Breast epithelium (tissue), 4 donors: Measurements from ENCODE around the gene NRXN2. TPM values are rescaled to one million over a fixed set of nuclear protein-coding genes. Genes with fewer than 3 reads are reported as not detected.
A peak's percentile ranks its signal among the peaks of the same experiment; 100 is the strongest.

ENCODE experiments used
- DNase-seq, 2 donors: peaks; one replicate each; pipeline ENCODE4 v3.0.0-alpha.2; 2019; ENCODE audit warnings: low spot score in 2 of 2
- H3K27ac ChIP-seq, 2 donors: fragments of 200-600 bp; sonication (generic) in 1 of 2; one replicate each; pipeline ENCODE4 v1.5.1; 2016 to 2019; ENCODE audit warnings: mild to moderate bottlenecking in 1 of 2
- H3K27me3 ChIP-seq, 2 donors: fragments of 200-600 bp; sonication (generic) in 1 of 2; one replicate each; pipeline versions ENCODE4 v1.5.1 to v1.6.0; 2017 to 2019; ENCODE audit warnings: control low read depth in 1 of 2, mild to moderate bottlenecking in 1 of 2
- H3K36me3 ChIP-seq: fragments of 200-600 bp; one replicate; pipeline ENCODE4 v1.5.1; 2019
- H3K4me1 ChIP-seq, 2 donors: fragments of 200-600 bp; sonication (generic); one replicate each; pipeline ENCODE4 v1.5.1; 2016 to 2019; ENCODE audit warnings: control low read depth in 1 of 2
- H3K4me3 ChIP-seq, 3 donors: fragments of 200-600 bp; sonication (generic); 1 replicate in 2 of 3; 2 replicates in 1 of 3; pipeline ENCODE4 v1.5.1; 2016 to 2019; ENCODE audit warnings: mild to moderate bottlenecking in 3 of 3, moderate library complexity in 2 of 3
- H3K9me3 ChIP-seq, 2 donors: fragments of 200-600 bp; sonication (generic) in 1 of 2; one replicate each; pipeline ENCODE4 v1.5.1; 2016 to 2019; ENCODE audit warnings: control low read depth in 1 of 2
- POLR2A ChIP-seq: fragments of 450-650 bp; IDR thresholded peaks from one replicate; pipeline ENCODE4 v1.6.1; 2016; ENCODE audit warnings: antibody characterized with exemption, mild to moderate bottlenecking, moderate library complexity
- POLR2AphosphoS5 ChIP-seq, 3 donors: sonication (generic); formaldehyde crosslinking; IDR thresholded peaks; one replicate each; pipeline ENCODE4 v1.6.1; 2017; ENCODE audit warnings: antibody characterized with exemption in 3 of 3
- intact Hi-C: fragments of 100-400 bp; cut with DNase I; formaldehyde crosslinking; loops from one replicate; pipeline ENCODE4 v1.15.1; 2023; ENCODE audit warnings: low total_unique reads
- total RNA-seq, 3 donors: library from RNA; depleted of rRNA; stranded (reverse); fragments of >200 nt; gene quantifications; one replicate each; pipeline ENCODE4 v1.1.0, GENCODE V29; 2016
- TF ChIP-seq, protein P1 (sequence below), 3 donors: fragments of 450-650 bp; IDR thresholded peaks; one replicate each; pipeline ENCODE4 v1.5.1; 2016 to 2017; ENCODE audit warnings: antibody characterized with exemption in 3 of 3, mild to moderate bottlenecking in 3 of 3, moderate library complexity in 3 of 3

The NRXN2 gene
- total RNA-seq, 3 donors from 2014 or later: 1.8 to 4.3 (median 3.5) TPM

DNA sequence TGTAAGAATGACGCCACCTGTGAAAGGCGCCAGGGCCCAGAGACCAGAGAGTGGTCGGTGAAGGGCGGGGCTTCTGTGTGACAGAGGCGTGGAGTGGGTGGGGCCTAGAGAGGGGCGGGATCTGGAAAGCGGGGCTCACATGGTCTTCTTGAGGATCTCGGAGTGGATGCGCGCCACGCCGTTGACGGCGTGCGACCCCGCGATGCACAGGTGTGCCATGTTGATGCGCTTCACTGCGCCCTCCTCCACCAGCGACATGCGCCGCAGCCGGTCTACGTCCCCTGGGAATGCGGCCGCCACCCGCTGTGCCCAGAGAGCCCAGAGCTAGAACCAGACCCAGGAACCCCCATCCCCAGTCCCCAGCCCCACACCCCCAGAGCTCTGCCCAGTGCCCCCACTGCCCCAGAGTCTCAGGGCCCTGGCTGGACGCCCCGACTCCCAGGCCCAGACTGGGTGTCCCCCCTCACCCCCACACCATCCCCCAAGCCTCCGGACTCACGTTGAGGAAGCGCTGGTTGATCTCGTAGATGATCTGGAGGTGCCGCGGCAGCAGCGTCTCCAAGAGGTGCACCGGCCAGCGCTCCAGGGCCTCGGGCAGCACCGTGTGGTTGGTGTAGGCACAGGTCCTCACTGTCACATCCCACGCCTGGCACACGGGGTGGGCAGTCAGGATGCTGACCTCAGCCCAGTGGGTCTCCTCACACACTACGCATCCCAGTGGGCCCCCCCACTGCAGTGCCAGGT lies 30.6 kb upstream of the NRXN2 start:
- no peak for DNase-seq
- no peak overlapping the region for H3K27ac ChIP-seq

DNA sequence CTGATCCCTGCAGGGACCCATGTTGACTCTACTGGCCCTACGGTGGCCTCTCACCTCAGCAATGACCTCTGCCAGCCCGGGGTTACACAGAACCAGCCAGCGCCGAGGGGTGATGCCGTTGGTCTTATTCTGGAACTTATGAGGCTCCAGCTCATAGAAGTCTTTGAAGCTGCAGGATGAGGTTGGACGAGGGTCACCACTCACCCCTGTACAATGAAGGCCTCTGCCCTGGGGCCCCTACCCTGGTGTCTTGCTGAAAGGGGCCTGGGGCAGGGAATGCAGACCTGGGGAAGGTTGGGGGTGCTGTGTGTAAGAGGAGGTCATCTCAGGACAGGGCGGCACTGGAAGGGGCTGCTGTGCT lies 30.0 kb upstream of the NRXN2 start:
- intact Hi-C loops: no loop called here
- Histone ChIP-seq H3K27me3 (no peaks in the 10 kb centered on the region), H3K27ac (no peak overlapping the region), H3K9me3 (no peaks in the 10 kb centered on the region), H3K4me3 (no peak overlapping the region), H3K36me3 (no peaks in the 10 kb centered on the region), H3K4me1 (no peaks in the 10 kb centered on the region)
- TF ChIP-seq POLR2A (no peak), POLR2AphosphoS5 (IDR thresholded peaks at IDR 0.05) (no peak)
- TF ChIP-seq, protein P1, sequence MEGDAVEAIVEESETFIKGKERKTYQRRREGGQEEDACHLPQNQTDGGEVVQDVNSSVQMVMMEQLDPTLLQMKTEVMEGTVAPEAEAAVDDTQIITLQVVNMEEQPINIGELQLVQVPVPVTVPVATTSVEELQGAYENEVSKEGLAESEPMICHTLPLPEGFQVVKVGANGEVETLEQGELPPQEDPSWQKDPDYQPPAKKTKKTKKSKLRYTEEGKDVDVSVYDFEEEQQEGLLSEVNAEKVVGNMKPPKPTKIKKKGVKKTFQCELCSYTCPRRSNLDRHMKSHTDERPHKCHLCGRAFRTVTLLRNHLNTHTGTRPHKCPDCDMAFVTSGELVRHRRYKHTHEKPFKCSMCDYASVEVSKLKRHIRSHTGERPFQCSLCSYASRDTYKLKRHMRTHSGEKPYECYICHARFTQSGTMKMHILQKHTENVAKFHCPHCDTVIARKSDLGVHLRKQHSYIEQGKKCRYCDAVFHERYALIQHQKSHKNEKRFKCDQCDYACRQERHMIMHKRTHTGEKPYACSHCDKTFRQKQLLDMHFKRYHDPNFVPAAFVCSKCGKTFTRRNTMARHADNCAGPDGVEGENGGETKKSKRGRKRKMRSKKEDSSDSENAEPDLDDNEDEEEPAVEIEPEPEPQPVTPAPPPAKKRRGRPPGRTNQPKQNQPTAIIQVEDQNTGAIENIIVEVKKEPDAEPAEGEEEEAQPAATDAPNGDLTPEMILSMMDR (IDR thresholded peaks at IDR 0.05): no peak
- peak in 1 of 2 donors; percentile 37 for DNase-seq

More for the DNA sequence above, 30.6 kb upstream of the NRXN2 start:
- Histone ChIP-seq H3K27me3 (no peaks in the 10 kb centered on the region), H3K4me1 (no peaks in the 10 kb centered on the region), H3K9me3 (no peaks in the 10 kb centered on the region), H3K4me3 (no peak overlapping the region), H3K36me3 (no peaks in the 10 kb centered on the region)
- intact Hi-C loops: no loop called here
- TF ChIP-seq POLR2AphosphoS5 (IDR thresholded peaks at IDR 0.05): no peak
- no peak for TF ChIP-seq POLR2A
- TF ChIP-seq, protein P1 (IDR thresholded peaks at IDR 0.05): no peak

DNA sequence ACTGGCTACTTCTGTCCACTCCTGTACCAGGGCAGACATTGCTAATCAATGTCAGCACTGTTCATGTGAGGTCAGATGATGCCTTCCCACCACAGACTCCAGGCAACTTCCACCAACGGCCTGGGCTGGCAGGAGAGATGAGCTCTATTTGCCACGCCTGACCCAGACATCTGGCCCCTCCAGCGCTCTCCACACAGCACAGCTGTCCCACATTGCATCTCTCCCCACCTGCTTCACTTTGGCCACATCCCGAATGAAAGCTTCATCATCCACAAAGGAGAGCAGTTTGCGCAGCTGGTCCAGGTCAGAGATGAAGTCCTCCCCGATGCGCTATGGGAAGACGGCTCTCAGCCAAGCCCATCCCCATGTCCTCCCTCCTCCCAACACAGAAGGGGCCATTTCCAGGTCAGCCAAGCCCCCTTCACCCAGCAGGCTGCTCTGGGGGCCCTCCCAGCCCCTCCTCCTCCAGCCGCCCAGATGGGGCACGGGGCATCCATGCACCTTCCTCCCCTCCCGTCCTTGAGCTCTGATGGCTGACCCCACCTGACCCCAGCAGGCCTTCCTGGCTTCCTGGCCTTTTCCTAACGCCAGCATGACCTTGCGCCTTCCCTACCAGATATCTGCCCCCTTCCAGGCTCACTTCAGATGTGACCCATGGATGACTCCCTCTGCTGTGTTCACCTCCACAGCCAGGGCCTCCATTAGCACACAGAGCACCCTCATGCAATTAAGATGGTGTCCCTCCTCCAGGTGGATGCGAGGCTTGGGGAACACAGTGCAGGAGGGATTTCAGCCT lies 29.4 kb upstream of the NRXN2 start:
- no peaks in the 10 kb centered on the region for H3K36me3 ChIP-seq
- intact Hi-C loops: no loop called here

DNA sequence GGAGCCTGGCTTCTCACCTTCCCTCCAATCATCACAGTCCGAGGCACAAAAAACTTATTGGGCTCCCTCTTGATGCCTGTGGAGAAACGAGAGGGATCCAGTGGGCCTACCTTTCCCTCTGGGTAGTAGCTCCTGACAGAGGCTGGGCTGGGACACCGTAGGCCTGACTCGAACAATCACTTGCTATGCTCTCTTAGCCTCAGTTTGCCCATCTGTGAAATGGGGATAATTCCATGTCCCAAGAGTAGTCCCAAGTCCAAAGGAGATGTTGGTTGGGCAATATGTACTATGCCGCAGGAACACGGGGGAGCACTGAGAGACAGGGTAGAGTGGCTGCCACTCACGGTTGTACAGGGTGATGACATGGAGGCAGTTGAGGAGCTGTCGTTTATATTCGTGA lies 28.6 kb upstream of the NRXN2 start:
- DNase-seq: peak in 1 of 2 donors; percentile 28
- TF ChIP-seq, protein P1 (IDR thresholded peaks at IDR 0.05): no peak
- TF ChIP-seq POLR2AphosphoS5 (IDR thresholded peaks at IDR 0.05): no peak
- TF ChIP-seq POLR2A: no peak
- no peaks in the 10 kb centered on the region for H3K9me3 ChIP-seq
- no peak overlapping the region for H3K4me3 ChIP-seq
- intact Hi-C loops: no loop called here
- no peaks in the 10 kb centered on the region for H3K36me3 ChIP-seq
- H3K4me1 ChIP-seq: no peaks in the 10 kb centered on the region
- H3K27ac ChIP-seq: no peak overlapping the region
- no peaks in the 10 kb centered on the region for H3K27me3 ChIP-seq

More for the DNA sequence above, 29.4 kb upstream of the NRXN2 start:
- peak in 1 of 2 donors; percentile 27 for DNase-seq
- Histone ChIP-seq H3K4me3 (no peak overlapping the region), H3K9me3 (no peaks in the 10 kb centered on the region), H3K27ac (no peak overlapping the region), H3K4me1 (no peaks in the 10 kb centered on the region), H3K27me3 (no peaks in the 10 kb centered on the region)
- TF ChIP-seq POLR2A (no peak), POLR2AphosphoS5 (IDR thresholded peaks at IDR 0.05) (no peak)
- TF ChIP-seq, protein P1 (IDR thresholded peaks at IDR 0.05): no peak

DNA sequence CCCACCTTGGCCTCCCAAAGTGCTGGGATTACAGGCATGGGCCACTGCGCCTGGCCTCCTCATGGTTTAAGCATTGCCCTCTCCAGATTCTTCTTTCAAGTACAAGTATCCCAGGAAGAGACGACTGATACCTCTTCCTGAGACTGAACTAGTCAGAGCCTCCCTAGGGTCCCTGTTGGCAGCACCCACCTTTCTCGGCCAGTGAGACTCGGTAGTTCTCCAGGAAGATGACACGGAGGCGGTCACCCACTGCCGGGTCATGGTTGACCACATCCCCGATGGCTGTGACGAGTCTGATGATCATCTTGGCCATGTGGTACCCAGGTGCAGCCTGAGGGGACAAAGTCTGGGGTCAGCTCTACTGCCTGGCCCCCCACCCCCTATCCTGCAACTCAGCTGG lies 28.1 kb upstream of the NRXN2 start:
- TF ChIP-seq POLR2AphosphoS5 (IDR thresholded peaks at IDR 0.05): no peak
- no peak for TF ChIP-seq POLR2A
- TF ChIP-seq, protein P1 (IDR thresholded peaks at IDR 0.05): no peak
- intact Hi-C loops: no loop called here
- Histone ChIP-seq H3K4me3 (no peak overlapping the region), H3K27ac (no peak overlapping the region), H3K9me3 (no peaks in the 10 kb centered on the region), H3K27me3 (no peaks in the 10 kb centered on the region), H3K4me1 (no peaks in the 10 kb centered on the region), H3K36me3 (no peaks in the 10 kb centered on the region)
- no peak for DNase-seq
